A673 (cell line): ENCODE results near the gene SLC2A3.

Experiments used
- CTCF ChIP-seq: fragments of 300-800, 200-600 bp; sonication (generic); conservative IDR thresholded peaks from 2 replicates; pipeline ENCODE4 v1.5.1; 2017; ENCODE audit warnings: low read depth, mild to moderate bottlenecking, antibody characterized with exemption, low read length, moderate library complexity, mixed read lengths
- EZH2 ChIP-seq: fragments of 200-600 bp; sonication (generic); IDR thresholded peaks from 2 replicates; pipeline ENCODE4 v1.6.1; 2017; ENCODE audit warnings: borderline replicate concordance, low read depth, mild to moderate bottlenecking, mixed read lengths, antibody characterized with exemption, low read length; ENCODE audit not compliant: poor library complexity, severe bottlenecking

GRCh38 chr12:7959701-7960121, 23.7 kb upstream of the SLC2A3 start:
- TF ChIP-seq CTCF, result no peak
- TF ChIP-seq EZH2, result no peak
